Left lobe of liver (tissue), 2 donors: Measurements from ENCODE around the gene FXYD5. TPM values are rescaled to one million over a fixed set of nuclear protein-coding genes. Genes with fewer than 3 reads are reported as not detected.
"Not testable (repeated sequence)": the region's sequence is repeated elsewhere in the genome, so short reads cannot be mapped to it uniquely, and the experiment has no call there.

Source experiments
- ATAC-seq: fragments of 200-7000 bp; cut with Tn5 transposase; one replicate; pipeline ENCODE4 v1.9.1; 2020; ENCODE audit warnings: mild to moderate bottlenecking, moderate library complexity
- DNase-seq: peaks from one replicate; pipeline ENCODE4 v3.0.0-alpha.2; 2020; ENCODE audit warnings: low spot score
- total RNA-seq: library from RNA; stranded (reverse); gene quantifications from one replicate; pipeline ENCODE4 v1.2.1, GENCODE V29; 2021
- donor health status: DM: no; HTN: no; CAD: no; lungs with moderate emphysema.
- donor health status: DM: no; HTN: yes; CAD: no.

FXYD5 gene
- total RNA-seq, 1 donor from 2014 or later: 7.6 TPM

DNA sequence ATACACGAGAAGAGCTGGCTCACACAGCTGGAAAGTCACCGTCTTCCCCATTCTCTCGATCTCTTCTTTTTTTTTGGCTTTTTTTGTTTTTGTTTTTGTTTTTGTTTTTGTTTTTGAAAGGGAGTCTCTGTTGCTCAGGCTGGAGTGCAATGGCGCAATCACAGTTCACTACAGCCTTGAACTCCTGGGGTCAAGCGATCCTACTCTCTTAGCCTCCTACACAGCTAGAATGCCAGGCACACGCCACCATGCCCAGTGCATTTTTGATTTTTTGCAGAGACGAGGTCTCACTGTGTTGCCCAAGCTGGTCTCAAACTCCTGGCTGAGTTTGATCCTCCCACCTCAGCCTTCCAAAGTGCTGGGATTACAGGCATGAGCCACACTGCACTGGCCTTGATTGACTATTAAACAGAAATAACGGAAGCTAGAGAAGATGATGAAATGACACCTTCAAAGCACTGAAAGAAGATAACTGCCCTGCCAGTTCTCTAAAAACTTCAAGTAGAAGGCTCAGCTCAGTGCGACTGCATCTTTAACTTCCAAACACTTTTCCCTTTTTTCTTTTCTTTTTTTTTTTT, 34.9 kb upstream of the FXYD5 start:
- DNase-seq (no peak), ATAC-seq (peak; percentile 10)

DNA sequence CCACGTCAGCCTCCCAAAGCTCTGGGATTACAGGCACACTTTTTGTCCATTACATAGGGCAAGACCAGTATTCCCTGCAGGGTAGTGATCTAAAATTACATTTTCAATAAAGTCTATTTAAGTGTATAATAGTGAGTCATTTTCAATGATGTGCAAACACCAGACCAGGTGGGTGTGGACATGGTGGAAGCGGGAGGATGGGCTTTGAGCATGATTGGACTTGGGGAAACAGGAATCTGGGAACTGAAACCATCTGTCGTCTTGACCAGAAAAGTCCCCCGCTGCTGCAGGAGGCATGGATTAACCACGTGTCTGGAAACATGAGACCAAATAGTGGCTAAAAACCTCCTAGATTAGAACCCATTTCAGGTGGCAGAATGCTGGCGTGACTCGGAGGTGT, 34.0 kb upstream of the FXYD5 start:
- DNase-seq (no peak), ATAC-seq (no peak)

DNA sequence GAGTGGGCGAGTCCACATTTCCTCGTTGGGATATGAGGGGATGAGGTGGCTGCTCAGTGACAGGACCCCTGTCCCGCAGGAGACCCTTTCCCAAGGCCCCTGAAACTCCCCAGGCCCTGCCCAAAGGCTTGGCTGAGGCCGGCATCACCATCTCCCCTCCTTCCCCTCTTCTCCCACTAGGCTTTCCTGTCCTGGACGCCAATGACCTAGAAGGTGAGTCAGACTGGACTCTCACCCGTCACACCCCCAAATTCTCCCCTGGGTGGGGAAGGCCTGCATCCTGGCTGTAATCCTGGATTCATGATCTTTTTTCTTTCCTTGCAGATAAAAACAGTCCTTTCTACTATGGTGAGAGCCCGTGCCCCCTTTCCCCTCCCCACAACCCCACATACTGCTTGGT, 33.6 kb upstream of the FXYD5 start:
- DNase-seq (no peak), ATAC-seq (no peak)

DNA sequence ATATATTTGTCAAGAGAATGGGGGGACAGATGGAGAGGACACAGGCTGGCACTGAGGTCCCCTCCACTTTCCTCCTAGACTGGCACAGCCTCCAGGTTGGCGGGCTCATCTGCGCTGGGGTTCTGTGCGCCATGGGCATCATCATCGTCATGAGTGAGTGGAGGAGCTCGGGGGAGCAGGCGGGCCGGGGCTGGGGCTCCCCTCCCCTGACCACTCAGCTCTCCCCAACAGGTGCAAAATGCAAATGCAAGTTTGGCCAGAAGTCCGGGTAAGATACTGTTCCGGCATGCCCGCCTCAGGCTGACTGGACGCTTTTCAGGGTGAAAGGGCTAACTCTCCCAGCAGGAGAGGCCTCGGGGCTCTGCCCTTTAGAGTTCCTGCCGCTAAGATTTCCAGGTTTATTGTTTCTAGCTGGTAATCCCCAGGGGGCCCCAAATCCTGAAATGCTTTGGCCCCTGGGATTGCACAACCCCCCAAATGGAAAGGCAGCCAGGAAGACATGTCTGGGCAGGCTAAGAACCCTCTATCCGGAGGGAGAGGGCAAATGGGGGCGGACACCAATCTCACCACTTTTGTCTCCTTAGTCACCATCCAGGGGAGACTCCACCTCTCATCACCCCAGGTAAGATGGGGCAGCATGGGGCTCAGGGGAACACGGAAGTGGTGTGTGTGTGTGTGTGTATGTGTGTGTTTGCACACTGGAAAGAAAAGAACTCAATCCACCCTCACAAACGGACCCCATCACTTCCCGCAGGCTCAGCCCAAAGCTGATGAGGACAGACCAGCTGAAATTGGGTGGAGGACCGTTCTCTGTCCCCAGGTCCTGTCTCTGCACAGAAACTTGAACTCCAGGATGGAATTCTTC, 31.6 kb upstream of the FXYD5 start:
- ATAC-seq (no peak), DNase-seq (no peak)

DNA sequence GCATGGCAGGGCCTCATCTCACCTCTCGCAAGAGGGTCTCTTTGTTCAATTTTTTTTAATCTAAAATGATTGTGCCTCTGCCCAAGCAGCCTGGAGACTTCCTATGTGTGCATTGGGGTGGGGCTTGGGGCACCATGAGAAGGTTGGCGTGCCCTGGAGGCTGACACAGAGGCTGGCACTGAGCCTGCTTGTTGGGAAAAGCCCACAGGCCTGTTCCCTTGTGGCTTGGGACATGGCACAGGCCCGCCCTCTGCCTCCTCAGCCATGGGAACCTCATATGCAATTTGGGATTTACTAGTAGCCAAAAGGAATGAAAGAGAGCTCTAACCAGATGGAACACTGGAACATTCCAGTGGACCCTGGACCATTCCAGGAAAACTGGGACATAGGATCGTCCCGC, 31.0 kb upstream of the FXYD5 start:
- DNase-seq: no peak
- peak; percentile 3 for ATAC-seq

DNA sequence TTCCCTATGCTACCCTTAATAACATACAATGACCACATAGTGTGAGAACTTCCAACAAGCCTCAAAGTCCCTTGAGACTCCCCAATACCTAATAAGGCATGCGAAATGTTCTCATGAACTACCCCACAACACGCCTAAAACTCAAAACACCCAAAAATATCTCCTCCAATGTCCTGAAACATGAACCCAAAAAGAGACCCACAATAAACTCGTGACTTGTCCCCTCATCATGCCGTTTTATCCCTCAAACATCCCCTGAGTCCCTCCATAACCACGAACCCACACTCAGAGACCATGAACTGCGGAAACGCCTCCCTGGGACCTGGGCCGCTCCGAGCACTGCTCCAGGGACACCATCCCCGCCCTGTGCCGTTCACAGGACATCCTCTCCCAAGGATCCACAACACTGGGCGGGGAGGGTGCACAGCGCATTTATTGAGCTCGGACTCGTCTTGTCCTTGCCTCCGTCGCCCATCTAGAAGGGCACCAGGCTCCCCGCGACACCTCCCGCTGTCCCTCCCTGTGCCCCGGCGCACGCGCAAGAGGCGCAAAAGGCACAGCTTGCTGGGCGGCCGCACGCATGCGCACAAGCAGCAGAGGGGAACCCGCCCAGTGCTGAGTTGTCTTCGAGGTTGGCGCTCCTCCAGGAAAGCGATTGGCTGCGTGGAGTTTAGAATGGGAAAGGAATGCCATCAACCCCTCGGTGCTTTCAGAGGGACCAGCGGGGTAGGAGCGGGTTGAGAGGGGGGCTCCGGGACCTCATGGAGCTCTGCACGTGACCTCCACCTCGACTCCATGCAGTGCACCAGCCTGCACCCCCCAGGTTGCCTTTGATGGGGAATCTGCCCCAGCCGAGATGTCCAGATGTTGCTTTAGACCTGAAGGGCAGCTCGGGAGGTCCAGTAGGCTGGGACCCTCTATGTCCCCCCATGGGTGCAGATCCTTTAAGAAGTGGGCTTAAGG, 30.2 kb upstream of the FXYD5 start:
- peak; percentile 94 for ATAC-seq

DNA sequence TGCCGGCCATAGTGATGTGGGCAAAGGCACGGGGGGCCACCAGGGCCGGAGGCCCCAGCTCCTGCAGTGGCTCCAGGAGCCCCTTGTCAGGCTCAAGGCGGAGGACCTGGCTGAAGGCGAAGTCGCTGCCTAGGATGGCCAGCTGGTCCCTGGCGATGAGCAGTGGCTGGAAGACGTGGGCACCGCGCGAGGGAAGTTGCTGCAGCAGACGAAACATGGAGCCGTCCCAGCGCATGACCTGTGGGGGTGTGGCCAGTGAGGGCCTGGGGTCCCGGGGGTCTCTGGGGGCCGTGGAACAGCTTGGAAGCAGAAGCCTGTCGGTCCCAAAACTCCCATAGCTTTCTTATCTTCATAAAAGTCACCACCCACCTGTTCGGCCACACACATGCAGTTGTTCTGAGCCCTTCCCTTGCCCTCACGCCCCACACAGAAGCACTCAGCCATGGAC, 29.2 kb upstream of the FXYD5 start:
- no peak for ATAC-seq

More for the DNA sequence above, 30.2 kb upstream of the FXYD5 start:
- DNase-seq: peak; percentile 95

DNA sequence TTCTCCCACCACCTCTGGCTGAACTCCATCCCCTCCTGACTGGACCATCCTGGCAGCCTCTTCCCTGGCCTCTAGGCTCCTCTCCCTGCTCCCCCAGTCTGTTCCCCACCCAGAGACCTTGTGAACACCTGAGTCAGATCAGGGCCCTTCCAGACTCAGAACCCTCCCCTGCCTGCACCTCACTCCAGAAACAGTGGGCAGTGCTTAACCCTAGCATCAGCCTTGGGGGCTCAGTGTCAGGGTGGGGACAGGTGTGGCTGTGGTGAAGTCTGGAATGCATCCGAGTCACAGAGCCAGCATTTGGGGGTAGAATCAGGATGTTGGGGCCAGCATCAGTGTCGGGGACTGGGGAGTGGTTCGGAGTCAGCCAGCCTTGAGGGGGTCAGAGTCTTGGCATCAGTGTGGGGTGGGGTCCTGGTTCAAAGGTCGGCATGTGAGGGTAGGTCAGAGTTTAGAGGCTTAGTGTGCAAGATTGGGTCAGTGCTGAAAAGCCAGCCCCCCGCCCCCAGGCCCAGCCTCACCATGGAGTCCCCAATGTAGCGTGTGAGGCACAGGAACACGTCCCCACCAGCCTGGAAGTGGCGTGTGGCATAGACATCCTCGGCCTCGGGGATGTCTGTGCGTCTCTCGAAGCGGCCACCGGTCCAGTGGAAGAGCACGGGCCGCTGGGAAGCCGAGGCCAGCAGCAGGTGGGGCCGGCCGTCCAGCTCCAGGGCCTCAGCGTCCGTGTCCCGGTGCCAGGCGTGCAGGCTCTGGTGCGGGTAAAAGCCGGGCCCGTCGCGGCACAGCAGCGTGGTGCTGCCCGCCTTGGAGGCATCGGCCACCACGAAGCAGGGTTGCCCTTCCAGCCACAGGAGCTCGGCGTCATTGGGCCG, 28.5 kb upstream of the FXYD5 start:
- DNase-seq (no peak), ATAC-seq (no peak)

More for the DNA sequence above, 29.2 kb upstream of the FXYD5 start:
- DNase-seq: no peak

DNA sequence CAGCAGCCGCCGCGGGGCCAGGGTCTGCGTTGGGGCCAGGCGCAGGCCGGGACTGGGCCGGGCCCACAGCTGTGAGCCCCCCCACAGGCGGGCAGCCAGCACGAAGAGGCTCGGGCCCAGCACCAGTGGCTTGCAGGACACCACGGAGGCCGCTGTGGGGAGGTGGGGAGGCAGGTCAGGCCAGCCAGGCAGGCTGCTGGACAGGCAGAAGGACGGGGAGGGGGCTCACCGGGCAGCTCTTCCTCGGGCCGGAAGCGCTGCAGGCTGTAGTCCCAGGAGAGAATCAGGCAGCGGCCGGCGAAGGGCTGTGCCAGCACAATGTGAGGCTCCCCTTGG, 27.9 kb upstream of the FXYD5 start:
- no peak for ATAC-seq
- DNase-seq: no peak

DNA sequence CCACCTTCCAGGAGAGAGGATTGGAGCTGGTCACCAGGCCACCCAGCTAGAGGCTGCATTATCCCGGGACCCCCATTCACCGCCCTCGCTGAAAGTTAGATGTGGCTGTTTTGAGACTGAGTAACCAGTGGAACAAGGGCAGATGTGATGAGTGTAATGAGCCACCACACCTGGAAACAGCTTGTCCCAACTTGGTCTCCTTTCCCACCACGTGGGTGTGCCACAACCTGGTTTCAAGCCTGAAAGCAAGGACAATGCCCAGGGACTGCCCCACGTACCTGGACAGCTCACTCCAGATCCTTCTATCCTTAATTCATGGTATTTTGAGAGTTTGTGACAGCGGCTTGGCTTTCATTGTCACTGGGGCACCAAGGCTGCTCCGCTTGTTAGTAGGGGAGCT, 26.7 kb upstream of the FXYD5 start:
- no peak for DNase-seq
- no peak for ATAC-seq

DNA sequence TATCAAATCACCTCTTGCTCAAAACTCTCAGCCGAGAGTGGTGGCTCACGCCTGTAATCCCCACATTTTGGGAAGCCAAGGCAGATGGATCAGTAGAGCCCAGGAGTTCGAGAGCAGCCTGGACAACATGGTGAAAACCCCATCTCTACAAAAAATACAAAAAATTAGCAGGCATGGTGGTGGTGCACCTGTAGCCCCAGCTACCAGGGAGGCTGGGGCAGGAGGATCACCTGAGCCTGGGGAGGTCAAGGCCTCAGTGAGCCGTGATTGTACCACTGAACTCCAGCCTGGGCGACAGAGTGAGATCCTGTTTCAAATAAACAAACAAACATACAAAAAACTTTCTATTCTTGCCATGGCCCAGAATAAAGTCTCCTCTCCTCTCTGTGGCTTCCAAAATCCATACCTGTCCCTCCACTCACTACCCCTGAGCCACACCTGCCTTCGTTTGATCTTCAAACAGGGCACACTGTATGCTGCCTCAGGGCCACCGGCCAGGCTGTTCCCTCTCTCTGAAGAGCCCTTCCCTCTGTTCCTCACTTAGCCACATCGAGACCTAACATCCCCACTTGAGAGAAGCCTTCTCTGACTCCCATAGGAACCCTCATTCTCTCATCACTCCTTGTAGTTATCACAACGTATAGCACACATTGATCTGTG, 26.0 kb upstream of the FXYD5 start:
- DNase-seq: no peak
- ATAC-seq: no peak

DNA sequence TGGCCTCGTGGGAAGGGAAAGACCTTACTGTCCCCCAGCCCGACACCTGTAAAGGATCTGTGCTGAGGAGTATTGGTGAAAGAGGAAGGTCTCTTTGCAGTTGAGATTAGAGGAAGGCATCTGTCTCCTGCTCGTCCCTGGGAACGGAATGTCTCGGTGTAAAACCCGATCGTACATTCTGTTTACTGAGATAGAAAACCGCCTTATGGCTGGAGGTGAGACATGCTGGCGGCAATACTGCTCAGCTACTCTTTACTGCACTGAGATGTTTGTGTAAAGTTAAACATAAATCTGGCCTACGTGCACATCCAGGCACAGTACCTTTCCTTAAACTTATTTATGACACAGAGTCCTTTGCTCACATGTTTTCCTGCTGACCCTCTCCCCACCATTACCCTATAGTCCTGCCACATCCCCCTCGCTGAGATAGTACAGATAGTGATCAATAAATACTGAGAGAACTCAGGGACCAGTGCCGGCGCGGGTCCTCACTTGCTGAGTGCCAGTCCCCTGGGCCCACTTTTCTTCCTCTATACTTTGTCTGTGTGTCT, 24.7 kb upstream of the FXYD5 start:
- DNase-seq, ATAC-seq: not testable (repeated sequence)

DNA sequence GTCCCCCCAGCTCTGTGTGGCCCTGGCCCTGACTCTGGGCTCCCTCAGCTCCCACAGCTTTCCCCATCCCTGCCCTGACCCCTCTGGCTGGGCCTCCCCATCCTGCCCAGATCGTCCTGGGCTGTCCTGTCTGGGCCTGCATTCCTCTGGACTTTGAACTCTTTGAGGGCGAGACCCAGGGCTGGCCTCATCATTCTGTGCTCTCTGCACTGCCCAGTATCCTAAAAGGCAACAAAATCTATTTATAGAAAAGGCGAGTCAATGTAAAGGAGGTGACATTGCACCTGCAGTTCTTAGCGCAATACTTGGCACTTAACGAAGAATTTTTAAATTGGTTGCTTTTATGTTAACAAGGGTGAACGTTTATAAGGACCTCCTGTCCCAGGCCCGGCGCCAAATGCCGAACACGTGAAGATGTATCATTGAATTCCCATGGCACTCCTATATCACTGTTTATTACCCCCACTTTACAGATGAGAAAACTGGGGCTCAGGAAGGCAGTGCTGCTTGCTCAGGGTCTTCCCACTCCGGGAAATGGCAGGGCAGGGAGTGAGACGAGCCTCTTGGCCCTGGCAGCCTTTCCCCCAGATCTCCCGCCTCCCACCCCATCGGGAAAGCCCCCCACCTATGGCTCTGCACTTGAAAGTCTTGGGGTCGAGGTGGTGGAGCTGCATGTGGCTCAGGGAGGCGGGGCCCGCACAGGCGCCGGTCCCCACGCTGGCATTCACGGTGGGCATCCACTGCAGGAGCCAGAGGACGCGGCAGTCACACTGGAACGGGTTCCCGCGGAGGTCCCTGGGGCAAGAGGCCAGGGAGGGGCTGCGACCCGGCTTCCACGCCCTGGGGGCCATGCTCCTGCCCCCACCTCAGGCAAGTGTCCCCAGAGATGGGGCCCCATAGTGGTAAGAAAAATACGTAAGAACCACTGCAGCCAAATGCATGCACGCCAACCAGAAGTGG, 23.5 kb upstream of the FXYD5 start:
- no peak for DNase-seq
- peak; percentile 64 for ATAC-seq

DNA sequence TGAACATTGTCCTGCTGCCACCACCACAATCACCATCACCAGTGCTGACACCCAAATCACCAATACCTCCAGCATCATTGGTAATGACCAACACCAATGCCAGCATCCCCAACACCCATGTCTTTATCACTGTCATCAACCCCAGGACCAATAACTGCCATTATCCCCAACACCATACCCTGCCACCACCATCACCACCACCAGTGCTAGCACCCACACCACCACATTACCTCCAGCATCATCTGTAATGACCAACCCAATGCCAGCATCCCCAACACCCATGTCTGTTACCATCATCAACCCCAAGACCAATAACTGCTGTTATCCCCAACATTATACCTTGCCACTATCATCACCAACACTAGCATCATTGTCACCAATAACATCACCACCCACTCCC, 22.3 kb upstream of the FXYD5 start:
- ATAC-seq (no peak), DNase-seq (no peak)

DNA sequence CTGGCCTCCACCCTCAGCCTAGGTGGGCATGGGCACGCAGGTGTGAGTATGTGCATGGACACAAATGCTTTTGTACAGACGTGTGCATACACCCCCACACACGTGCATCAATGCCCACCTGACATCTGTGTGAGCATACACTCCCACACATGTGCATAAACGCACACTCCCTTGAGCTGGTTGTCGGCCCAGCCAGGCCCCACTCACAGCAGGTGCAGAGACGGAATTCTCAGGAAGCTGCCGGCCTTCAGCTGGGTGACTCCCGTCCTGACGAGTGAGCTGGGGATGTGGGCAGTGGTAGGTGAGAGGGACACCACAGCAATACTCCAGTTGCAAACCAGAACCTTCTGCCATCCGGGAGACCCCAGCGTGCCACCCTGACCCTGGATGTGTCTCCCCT, 20.7 kb upstream of the FXYD5 start:
- no peak for ATAC-seq
- DNase-seq: no peak

DNA sequence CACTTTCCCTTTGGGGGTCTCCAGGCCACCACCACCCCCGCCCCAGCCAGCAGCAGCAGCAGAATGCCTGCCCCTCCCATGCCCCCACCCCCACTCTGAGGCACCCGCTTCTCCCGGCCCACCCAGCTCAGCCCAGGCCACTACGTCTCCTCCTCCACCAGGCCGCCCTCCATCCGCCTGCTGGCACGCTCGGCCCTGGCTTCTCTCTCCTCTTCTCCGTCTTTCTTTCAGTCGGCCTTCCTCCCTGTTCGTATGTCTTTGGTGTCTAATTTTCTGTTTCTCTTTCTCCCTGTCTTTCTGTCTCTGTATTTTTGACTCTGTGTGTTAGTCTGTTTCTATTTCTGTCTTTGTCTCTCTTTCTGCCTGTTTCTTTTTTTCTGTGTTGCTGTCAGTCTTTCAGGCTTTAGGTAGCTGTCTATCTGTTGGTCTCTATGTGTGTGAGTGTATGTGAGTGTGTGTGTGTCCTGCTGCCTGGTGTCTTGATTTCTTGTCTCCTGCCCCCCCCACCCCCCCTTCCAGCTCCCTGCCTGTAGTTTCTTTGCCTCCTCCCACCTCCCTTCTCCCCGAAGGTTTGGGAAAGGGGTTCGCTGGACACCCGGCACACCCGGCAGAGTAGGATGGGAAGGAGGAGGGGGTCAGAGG, 19.8 kb upstream of the FXYD5 start, which contains the start of gene LGI4:
LGI4 (minus strand) TSS at position 459 of the 642 bp plus-strand sequence; CDS start at position 80, 379 bp downstream.
- DNase-seq (no peak), ATAC-seq (no peak)

DNA sequence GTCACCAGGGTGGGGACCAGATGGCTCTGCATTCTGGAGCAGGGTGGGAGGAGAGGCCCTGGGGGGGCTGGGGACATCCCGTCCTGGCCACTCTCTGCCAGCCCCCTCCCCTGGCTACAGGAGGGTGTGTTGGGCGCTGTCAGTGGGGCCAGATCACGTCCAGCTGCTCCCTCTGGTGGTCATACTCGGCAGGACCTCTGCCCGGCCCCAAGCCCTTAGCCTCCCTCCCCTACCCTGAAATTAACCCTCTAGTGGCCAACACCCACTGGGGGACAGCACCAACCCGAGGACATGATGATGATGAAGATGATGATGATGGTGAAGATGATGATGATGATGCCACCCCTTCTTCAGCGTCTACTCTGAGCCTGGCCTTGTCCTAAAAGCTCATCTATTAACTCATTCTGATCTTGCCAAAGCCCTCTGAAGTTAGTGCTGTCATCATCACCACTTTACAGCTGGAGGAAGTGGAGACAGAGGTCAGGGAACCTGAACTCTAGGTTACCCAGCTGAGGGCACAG, 19.1 kb upstream of the FXYD5 start:
- peak; percentile 79 for DNase-seq
- ATAC-seq: peak; percentile 46

DNA sequence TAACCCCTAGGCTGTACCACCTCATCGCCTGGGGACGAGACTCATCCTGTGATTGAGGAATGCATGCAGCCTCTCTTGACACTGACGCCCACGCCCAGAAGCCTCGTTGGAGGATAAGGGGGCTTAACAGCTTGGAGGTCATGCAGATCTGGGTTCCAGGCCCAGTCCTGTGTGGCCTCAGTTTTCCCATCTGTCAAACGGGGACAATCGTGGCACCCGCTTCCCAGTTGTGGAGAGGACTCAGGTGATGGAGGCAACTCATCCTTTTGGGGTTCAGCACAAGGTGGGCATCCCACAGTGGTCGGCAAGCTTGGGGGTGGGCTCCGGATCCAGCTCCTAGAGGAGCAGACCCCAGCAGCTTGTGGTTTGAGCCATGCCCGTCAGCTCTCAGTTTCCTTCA, 18.3 kb upstream of the FXYD5 start:
- ATAC-seq: no peak
- no peak for DNase-seq
